Kidney tubule cell (primary cell): Measurements from ENCODE around the gene AMBN.

Source experiments
- DNase-seq: peaks from one replicate; pipeline ENCODE4 v3.0.0-alpha.2; 2018; ENCODE audit warnings: low spot score

The AMBN gene

GRCh38 chr4:70591955-70592582 is at the start of gene AMBN:
Gene AMBN, plus strand, starts transcription at chr4:70592256. Its CDS starts 103 bp downstream, at chr4:70592359.
- no peak for DNase-seq

GRCh38 chr4:70544279-70544868 is 47.7 kb upstream of the AMBN start:
- peak; percentile 37 for DNase-seq

- no peak for DNase-seq
Measured at GRCh38 chr4:70556856-70557255, 35.2 kb upstream of the AMBN start.

- DNase-seq = peak; percentile 57
Measured at GRCh38 chr4:70559211-70559830, 32.7 kb upstream of the AMBN start.

GRCh38 chr4:70559924-70560323 is 32.1 kb upstream of the AMBN start:
- no peak for DNase-seq

GRCh38 chr4:70564033-70564432 is 28.0 kb upstream of the AMBN start:
- peak; percentile 49 for DNase-seq

- no peak for DNase-seq
Measured at GRCh38 chr4:70570796-70571195, 21.3 kb upstream of the AMBN start.

- no peak for DNase-seq
Measured at GRCh38 chr4:70571772-70572171, 20.3 kb upstream of the AMBN start.

- DNase-seq = no peak
Measured at GRCh38 chr4:70575964-70576363, 16.1 kb upstream of the AMBN start.

GRCh38 chr4:70577220-70577927 is 14.7 kb upstream of the AMBN start:
- DNase-seq = no peak

GRCh38 chr4:70581980-70582379 is 10.1 kb upstream of the AMBN start:
- no peak for DNase-seq

- DNase-seq = peak; percentile 94
Measured at GRCh38 chr4:70583952-70584834, 7.9 kb upstream of the AMBN start.

- no peak for DNase-seq
Measured at GRCh38 chr4:70586841-70587240, 5.2 kb upstream of the AMBN start.

GRCh38 chr4:70589785-70590184 is 2.3 kb upstream of the AMBN start:
- DNase-seq = no peak

- no peak for DNase-seq
Measured at GRCh38 chr4:70594196-70594595, 2.1 kb downstream of the AMBN start.

- DNase-seq = no peak
Measured at GRCh38 chr4:70600305-70600704, 8.2 kb downstream of the AMBN start.

- no peak for DNase-seq
Measured at GRCh38 chr4:70600977-70601376, 8.9 kb downstream of the AMBN start.

- peak; percentile 82 for DNase-seq
Measured at GRCh38 chr4:70601422-70602039, 9.5 kb downstream of the AMBN start.

- no peak for DNase-seq
Measured at GRCh38 chr4:70603856-70604255, 11.8 kb downstream of the AMBN start.

- no peak for DNase-seq
Measured at GRCh38 chr4:70606459-70606858, 14.4 kb downstream of the AMBN start.

- DNase-seq = no peak
Measured at GRCh38 chr4:70607334-70607853, 15.3 kb downstream of the AMBN start.
